Kidney tubule cell (primary cell): ENCODE data around the gene KPNA2.
"Not testable (repeated sequence)": the region's sequence is repeated elsewhere in the genome, so short reads cannot be mapped to it uniquely, and the experiment has no call there.

Source experiments
- DNase-seq: peaks from one replicate; pipeline ENCODE4 v3.0.0-alpha.2; 2018; ENCODE audit warnings: low spot score

KPNA2 gene

DNA sequence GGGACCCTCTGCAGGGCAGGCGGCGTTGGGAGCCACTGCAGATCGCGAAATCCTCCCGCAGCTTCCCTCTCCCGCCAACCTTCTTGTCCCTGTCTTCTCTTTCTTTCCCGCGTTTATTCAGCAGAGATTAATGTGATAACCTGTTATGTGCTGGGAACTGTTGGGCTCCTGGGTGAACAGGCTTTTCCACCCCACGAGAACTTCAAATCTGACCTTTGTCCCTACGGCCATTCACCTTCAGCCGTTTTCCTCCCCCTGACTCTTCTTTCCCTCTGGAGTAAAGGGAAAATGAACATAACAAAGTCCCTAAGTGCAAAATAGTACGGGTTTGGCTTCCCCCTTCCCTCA lies 15.2 kb upstream of the KPNA2 start:
- no peak for DNase-seq

DNA sequence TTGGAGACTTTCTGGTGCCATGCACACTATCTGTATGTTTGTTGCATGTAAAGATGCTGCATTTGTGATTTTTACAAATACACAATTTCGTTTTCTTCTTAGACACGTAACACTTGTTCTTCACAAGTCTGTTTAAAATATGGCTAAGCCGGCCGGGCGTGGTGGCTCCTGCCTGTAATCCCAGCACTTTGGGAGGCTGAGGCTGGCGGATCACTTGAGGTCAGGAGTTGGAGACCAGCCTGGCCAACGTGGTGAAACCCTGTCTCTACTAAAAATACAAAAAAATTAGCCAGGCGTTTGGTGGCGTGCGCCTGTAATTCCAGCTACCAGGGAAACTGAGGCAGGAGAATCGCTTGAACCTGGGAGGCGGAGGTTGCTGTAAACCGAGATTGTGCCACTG lies 14.7 kb upstream of the KPNA2 start:
- DNase-seq = not testable (repeated sequence)

DNA sequence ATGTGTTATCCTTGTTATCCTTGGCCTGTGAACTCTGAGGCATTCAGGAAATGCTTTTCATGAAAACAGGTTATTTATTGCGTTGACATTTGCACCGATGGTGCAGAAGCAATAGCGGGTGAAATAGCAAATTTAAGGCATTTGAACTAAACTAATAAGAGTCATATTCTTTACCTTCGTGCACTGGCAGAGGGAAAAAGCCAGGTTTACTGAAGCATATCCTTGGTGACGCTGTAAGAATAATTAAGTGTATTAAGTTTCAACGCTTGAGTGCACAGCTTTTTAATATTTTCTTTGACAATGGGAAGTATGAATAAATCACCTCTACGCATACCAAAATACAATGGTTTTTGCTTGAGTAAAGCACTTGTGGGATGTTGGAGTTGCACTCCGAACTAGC lies 13.6 kb upstream of the KPNA2 start:
- DNase-seq = no peak

DNA sequence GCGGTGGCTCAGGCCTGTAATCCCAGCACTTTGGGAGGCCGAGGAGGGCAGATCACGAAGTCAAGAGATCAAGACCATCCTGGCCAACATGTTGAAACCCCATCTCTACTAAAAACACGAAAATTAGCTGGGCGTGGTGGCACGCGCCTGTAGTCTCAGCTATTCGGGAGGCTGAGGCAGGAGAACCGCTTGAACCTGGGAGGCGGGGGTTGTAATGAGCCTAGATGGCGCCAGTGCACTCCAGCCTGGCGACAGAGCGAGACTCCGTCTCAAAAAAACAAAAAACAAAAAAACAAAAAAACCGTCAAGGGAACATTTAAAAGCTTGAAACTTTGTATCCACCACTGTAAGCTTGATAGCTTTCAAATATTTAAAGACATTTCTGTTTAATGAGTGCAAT lies 13.0 kb upstream of the KPNA2 start:
- not testable (repeated sequence) for DNase-seq

DNA sequence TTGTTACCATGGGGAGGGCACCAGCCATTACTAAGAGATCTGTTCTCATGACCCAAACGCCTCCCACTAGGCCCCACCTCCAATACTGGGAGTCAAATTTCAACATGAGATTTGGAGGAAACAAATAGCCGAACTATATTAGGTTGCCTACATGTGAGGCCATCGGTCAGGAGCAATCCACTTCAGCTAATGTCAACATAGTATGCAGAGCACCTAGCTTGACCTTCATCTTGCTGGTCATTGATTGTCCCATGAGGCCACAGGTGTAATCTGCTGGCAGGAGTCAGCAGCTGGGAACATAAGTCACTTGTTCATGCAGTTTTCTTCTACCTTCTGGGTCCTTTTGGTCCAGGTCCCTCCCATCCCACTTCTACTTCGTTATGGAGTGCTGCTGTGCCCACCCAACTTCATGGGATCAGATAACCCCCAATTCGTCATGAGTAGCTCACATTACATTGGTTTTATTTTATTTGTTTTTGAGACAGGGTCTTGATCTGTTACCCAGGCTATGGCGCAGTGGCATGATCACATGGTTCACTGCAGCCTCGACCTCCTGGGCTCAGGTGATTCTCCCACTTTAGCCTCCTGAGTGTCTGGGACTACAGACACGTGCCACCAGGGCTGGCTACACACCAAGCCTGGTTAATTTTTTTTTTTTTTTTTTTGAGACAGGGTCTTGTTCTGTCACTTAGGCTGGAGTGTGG lies 5.9 kb upstream of the KPNA2 start:
- DNase-seq = no peak

DNA sequence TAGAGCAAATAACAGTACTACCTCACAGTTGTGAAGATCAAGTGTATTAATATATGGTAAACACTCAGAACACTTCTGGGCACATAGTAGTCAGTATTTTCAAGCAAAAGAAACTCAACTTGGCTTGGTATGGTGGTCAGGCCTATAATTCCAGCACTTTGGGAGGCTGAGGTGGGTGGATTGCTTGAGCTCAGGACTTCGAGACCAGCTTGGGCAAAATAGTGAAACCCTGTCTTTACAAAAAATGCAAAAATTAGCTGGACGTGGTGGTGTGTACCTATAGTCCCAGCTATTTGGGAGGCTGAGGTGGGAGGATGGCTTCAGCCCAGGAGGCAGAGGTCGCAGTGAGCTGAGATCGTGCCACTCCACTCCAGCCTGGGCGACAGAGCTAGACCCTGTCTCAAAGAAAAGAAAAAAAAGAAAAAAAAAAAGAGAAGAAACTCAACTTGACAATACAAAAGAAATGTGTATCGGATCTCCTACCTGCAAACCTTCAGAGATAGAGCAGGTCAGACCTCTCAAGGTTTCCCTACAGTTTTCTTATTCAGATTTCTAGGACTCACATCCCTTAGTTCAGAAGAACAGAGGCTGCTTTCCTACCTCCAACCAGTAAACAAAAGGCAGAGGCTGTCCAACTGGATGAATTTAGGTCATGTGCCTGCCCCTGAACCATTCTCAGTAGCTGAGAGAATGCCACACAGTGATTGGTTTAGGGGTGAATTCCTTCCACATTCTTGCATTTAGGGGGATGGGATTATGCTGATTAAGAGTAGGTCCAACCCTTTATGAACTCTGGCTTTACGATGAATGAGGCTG lies 1.7 kb upstream of the KPNA2 start:
- peak; percentile 74 for DNase-seq

DNA sequence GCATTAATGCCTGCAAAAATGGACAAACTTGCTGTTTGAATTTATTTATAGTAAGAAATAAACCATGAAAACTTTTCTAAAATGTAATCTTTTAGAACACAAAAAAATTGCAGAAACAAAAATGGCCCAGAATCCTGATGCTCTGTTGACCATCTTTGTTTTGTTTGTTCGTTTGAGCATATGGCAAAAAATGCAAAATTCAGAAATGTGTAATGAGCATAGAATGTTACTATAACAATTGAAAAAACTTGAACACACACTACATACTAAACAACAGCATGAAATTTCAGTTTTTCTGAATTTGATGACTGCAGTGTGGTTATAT lies 1.1 kb upstream of the KPNA2 start:
- no peak for DNase-seq

DNA sequence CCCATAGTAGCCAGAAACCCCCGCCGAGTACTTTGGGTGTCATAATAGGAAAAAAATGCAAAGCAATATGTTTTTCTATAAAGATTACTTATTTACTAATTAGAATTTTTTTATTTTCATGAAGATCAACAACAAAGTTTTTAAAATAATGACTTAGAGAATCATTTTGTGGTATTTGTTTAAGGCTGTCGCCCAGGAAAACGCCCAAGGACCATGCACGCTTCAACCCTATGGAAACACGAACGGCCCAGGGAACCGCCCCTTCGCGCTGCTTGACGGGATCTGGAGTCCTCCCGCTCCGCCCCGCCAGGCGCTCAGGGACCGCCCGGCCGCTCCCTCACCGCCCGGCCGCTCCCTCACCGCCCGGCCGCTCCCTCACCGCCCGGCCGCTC lies 408 bp upstream of the KPNA2 start:
- DNase-seq = no peak

DNA sequence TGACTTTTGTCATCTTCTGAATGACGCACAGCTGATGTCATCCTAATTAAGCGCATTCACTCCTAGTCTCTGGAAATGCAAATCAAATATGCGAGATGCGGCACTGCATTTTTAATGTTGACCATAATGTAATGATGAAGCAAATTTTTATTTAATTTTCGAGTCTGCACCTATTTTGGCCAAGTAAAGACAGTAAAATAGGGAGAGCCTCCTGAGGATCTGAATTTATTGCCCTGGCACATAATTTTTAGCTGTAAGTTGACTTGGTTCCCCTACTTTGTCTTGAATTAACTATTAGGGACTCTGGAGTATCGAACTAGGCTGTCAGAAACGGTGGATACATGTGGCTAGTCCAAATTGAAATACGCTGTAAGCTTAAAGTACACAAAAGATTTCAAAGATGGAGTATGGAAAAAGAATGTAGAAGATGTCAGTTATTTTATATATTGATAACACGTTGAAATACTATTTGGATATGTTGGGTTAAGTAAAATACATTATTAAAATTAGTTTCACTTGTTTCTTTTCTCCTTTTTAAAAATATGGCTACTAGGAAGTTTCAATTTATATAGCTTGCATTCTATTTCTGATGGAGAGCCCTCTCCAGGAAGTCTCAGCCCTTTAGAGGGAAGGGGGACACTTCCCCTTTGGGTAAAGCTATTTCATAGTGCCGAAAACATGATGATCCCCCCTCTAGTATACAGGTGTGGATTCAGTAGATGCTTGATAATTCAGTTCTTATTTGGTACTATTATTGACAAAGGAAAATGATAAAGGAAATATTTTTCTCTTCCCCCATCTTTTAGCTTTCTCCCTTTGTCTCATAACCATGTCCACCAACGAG lies 991 bp downstream of the KPNA2 start:
- DNase-seq = no peak

DNA sequence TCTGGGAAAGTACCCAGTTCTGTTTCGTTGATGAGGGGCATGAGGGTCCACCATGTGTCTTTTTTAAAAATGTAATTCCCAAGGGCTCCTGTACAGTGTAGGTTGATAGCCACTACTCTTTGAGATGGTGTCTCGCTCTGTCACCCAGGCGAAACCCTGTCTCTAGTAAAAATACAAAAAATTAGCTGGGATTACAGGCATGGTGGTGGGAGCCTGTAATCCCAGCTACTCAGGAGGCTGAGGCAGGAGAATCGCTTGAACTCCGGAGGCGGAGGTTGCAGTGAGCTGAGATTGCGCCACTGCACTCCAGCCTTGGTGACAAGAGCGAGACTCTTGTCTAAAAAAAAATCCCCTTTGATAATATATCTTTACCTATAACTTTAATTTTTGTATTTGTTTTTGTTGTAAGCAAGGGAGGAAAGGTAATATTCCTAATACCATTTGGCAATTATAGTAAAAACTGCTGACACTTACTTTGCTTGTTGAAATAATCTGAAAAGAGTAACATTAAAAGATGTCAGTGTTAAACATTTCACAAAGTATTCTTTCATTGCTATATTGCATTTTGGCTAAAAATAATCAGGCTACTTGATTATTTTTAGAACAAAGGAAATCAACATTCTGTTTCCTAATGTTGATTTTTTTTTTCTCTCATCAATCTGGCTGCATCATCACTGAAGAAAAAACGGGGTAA lies 11.8 kb downstream of the KPNA2 start:
- DNase-seq = no peak

DNA sequence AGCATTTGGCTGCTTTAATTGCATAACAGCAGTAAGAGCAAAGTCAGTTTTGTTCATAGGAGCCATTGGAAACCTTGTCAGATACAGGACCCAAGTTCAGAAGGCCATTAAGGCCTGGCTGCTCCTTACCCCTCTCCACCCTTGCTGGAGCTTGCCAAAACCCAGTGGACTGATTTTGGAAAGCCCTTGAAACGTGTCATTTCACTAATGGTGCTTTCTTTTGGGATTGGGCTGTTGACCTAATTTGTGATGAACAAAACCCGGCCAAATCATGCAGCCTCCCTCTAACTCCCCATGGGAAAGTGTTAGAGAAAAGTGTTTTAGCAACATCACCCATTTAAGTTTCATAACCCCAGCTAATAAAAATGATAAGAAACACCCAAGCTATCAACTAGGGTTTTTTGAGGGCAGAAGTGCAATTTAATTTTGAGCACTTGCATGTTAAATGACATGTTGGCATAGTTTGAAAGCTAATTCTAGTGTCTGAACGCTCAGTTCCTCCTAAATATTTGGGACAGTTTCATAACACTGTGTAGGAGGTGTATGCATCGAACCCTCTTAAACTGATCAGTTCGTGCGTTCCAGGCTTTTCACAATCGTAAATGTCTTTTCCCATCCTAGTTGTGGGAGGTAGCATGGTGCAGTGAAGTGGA lies 12.5 kb downstream of the KPNA2 start:
- not testable (repeated sequence) for DNase-seq

DNA sequence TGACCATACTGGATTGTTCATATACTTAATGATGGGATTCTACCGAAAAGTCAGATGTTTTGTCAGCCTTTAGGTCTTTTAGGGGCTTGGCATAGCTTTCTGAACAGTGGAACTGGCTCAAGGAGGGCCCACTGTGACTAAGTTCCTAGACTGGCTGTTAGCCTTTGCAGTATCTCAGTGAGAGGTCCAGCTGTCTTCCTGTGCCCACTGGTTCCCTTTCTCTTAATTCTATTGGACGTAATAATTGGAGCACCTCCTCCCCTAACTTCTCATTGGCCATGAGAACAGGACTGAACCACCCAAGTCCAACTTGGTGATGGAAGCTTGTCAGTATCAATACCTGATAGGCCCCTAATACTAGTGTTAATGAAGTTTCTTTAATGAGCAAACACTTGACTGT lies 13.5 kb downstream of the KPNA2 start:
- DNase-seq = no peak

DNA sequence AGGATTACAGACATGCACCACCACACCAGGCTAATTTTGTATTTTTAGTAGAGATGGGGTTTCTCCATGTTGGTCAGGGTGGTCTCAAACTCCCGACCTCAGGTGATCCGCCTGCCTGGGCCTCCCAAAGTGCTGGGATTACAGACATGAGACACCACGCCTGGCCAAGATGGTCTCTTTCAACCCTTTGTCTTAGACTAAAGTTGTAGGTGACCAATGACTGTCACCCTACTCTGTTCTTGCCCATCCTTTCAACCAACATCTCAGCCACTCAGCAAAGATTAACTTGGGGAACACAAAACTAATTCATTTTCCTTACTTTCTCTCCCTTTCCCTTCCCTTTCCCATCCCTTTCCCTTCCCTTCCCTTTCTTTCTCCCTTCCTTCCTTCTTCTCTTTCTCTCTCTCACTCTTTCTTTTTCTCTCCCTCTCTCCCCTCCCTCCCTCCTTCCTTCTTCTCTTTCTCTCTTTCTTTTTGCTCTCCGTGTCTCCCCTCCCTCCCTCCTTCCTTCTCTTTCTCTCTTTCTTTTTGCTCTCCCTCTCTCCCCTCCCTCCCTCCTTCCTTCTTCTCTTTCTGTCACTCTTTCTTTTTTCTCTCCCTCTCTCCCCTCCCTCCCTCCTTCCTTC lies 14.4 kb downstream of the KPNA2 start:
- DNase-seq = not testable (repeated sequence)

DNA sequence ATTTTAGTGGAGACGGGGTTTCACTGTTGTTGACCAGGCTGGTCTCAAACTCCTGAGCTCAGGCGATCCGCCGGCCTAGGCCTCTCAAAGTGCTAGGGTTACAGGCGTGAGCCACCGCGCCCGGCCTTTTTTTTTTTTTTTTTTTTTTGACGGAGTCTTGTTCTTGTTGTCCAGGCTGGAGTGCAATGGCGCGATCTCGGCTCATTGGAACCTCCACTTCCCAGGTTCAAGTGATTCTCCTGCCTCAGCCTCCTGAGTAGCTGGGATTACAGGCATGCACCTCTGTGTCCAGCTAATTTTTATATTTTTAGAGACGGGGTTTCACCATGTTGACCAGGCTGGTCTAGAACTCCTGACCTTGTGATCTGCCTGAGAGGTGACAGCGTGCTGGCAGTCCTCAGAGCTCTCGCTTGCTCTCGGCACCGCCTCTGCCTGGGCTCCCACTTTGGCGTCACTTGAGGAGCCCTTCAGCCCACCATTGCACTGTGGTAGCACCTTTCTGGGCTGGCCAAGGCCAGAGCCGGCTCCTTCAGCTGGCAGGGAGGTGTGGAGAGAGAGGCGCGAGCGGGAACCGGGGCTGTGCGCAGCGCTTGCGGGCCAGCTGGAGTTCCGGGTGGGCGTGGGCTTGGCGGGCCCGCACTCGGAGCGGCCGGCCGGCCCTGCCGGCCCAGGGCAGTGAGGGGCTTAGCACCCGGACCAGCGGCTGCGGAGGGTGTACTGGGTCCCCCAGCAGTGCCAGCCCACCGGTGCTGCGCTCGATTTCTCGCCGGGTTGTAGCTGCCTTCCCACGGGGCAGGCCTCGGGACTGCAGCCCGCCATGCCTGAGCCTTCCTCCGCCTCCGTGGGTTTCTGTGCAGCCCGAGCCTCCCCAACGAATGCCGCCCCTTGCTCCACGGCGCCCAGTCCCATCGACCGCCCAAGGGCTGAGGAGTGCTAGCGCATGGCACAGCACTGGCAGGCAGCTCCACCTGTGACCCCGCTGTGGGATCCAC lies 16.1 kb downstream of the KPNA2 start:
- not testable (repeated sequence) for DNase-seq

DNA sequence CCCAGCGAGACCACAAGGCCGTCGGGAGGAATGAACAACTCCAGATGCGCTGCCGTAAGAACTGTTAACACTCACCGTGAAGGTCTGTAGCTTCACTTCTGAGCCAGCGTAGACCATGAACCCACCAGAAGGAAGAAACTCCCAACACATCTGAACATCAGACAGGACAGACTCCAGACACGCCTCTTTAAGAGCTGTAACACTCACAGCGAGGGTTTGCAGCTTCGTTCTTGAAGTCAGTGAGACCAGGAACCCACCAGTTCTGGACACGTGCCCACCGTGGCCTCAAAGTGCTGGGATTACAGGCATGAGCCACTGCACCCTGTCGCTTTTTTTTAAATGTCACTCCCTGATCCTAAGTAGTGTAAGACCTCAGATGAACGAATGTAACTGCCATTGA lies 17.3 kb downstream of the KPNA2 start:
- no peak for DNase-seq

DNA sequence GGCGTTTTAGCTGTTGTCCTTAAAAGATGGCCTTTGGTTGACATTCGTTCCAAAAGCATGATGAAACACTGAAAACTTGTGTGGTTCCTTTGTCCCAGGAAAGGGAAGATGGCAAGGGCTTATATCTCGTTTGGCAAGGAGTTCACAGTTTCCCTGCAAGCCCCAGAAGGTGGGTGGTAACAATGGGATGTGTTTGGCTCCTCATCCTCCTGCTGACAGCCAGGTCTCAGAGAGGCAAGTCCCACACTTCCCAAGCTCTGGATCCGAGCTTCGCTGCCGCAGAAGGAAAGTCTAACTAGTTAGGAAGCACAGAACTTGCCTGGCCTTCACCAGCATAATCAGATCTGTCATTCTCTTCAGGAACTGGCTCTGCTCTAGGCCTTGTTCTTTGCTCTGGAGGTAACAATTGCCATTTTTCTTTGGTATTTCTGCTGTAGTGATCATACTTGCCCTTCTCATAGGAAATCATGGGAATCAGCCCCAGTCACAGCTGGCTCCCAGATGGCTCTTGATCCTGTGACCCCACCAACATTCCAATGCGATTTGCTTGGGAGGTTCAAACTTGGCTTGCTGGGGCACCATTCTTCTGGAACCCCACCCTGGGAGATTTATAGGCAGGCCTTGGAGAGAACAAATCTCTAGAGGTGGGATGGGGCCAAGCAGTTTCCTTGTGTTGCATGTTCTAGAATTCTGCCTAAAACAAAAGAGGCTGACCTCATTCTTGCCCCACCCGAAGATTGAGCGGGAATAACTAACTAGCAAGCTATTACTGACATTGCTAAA lies 17.9 kb downstream of the KPNA2 start:
- no peak for DNase-seq

DNA sequence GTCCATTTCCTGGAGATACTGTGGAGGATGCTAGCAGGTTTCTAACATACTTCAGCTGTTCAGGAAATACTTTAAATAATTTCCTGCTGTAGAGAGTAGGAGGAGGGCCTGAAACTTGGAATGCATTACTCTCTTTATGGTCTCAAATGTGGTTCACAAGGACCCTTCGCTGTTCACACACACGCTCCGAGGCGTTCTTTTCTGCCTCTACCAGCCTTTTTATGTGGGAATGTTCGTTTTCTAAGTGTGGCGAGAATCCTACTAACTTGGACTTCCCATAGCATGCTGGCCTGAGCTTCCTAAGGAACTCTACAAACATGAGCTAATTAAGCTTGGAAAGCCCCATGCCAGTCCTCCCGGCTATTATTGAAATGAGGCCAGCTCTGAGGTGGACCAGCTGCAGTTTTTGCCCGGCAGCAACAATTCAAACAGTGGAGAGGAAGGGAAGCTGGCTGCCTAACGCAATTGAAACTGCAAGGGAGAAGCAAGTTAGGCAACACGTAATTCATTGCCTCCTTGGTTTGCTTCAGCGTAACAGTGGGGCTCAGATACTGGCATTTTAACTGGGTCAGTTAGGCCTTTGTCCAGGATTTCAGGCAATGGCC lies 18.9 kb downstream of the KPNA2 start:
- peak; percentile 49 for DNase-seq

DNA sequence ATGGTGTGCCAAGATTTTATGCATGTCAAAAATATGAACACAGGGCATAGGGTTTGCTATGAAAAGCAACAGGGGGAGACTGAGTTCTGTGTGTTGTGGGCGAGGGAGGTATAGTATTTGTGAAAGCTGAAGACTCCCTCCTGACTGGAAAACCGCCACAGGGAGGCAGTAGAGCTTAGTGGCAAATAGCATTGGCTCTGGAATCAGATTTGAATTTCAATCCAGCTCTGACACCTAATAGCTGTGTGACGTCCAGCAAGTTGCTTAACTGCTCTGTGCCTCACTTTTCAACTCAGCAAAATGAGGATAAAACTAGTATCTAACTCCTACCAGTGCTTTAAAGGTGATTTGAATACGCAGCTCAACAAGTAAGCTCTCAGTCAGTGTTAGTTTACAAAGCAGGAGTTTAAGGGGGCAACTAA lies 22.0 kb downstream of the KPNA2 start:
- peak; percentile 19 for DNase-seq

DNA sequence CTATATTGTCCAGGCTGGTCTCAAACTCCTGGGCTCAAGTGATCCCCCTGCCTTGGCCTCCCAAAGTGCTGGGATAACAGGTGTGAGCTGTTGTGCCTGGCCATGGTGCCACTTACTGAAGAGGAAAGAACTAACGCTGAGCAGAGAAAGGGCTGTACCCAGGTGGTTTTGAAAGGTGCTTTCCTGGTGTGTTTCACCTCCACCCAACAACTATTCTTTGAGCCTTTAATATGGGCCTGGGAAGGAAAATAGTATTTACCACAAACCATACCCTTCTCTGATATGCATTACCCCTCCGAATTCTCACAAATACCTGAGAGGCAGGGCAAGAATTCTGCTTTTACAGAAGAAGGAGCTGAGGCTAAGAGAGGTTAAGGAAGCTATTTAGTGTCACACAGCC lies 24.8 kb downstream of the KPNA2 start:
- DNase-seq = no peak
